Measurements from ENCODE around the gene CPEB3.

- TF ChIP-seq, protein P1, sequence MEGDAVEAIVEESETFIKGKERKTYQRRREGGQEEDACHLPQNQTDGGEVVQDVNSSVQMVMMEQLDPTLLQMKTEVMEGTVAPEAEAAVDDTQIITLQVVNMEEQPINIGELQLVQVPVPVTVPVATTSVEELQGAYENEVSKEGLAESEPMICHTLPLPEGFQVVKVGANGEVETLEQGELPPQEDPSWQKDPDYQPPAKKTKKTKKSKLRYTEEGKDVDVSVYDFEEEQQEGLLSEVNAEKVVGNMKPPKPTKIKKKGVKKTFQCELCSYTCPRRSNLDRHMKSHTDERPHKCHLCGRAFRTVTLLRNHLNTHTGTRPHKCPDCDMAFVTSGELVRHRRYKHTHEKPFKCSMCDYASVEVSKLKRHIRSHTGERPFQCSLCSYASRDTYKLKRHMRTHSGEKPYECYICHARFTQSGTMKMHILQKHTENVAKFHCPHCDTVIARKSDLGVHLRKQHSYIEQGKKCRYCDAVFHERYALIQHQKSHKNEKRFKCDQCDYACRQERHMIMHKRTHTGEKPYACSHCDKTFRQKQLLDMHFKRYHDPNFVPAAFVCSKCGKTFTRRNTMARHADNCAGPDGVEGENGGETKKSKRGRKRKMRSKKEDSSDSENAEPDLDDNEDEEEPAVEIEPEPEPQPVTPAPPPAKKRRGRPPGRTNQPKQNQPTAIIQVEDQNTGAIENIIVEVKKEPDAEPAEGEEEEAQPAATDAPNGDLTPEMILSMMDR (IDR thresholded peaks at IDR 0.05) = no peak
- no peak for TF ChIP-seq POLR2A (IDR thresholded peaks at IDR 0.05)
Observed at GRCh38 chr10:92156874-92157773, 133.8 kb downstream of the CPEB3 start.

Measured in testis (tissue), 2 donors.